ENCODE measurements around the gene SKAP1.
A peak's percentile ranks its signal among the peaks of the same experiment; 100 is the strongest.

The SKAP1 gene

DNA sequence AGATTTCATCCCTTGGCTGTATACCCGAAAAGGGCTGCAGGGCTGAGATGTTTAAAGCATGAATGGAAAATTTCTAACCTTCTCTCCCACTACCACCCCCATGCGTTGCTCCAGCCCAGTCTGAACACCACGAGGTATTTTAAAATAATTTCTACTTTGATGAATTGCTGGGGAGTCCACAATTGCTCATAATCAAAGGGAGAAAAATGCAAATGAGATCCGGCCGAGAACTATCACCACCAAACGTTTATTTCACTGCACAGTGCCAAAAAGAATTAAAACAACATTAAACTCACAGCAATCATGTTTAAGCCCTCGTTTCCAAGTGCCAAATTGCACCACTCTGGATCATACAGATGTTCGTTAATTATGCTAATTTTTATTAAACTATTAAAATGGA is 285.8 kb downstream of the SKAP1 start:
- no peak for DNase-seq (ENCODE audit: low read depth)

- no peak for DNase-seq (ENCODE audit: low read depth)
Observed at GRCh38 chr17:48143629-48144028, 286.4 kb downstream of the SKAP1 start.

DNA sequence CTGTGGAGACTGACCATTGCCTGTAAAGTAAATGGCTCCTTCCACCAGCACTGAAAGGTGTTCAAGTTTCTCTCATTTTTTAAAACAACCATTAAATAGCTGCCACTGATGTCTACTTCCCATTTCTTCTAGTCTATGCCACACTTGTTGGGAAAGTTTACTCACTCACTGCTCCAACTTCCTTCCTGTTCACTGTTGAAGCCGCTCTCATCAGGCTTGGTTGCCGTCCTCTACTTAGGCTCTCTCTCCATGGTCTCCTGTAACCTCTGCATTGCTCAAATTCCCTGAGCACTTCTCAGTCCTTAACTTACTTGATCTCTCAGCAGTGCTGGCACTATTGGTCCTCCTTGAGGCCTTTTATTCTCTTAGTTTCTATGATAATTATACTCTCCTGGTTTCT is 290.1 kb downstream of the SKAP1 start:
- no peak for DNase-seq (ENCODE audit: low read depth)

GRCh38 chr17:48137656-48138055 is 292.4 kb downstream of the SKAP1 start:
- DNase-seq (ENCODE audit: low read depth): no peak

GRCh38 chr17:48134912-48135480 is 295.0 kb downstream of the SKAP1 start:
- no peak for DNase-seq (ENCODE audit: low read depth)

- no peak for DNase-seq (ENCODE audit: low read depth)
Observed at GRCh38 chr17:48132385-48132784, 297.6 kb downstream of the SKAP1 start.

DNA sequence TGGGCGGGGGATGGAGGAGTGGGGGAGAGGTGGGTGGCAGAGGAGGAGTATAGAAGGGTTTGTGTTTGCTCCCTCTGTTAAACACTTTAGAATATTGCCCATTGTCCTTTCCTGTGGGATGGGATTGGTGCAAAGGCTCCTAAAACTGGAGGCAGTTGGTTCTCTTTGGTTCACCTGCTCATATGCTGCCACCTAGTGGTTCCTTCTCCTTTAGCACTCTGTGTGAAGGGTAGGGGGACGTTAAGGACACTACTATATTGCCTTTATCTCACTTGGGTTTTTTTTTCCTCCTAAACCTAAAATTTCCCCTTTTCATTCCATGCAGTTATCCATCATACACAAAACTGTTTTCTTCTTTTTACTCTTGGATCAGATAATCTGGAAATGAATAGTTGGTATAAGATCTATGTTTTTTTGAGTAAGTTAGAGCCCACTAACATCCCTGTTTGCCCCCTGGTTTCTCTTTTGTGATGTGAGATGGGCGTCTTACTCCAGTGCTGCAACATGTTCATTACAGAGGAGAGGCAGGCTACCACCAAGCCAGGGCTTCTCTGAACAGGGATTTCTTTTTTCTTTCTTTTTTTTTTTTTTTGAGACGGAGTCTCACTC is 298.7 kb downstream of the SKAP1 start:
- DNase-seq (ENCODE audit: low read depth): peak; percentile 40

DNA sequence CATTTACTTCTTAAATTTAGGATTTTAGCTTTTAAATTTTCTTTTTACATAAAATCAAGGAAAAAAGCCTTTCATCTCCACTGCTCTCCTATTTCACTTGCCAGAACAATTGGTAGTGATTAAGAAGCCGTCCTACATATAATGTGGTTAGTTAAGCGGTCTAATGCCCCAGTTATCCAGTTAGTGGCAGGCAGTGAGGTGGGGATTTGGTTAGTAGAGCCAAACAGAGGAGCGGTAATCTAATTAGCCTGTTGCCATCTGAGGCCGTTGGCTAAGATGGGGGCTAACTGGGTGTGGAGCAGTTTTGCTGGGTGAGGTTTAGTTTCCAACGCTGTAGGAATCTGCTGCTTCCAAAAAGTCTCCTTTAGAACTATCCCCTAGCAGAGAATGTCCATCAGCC is 300.0 kb downstream of the SKAP1 start:
- no peak for DNase-seq (ENCODE audit: low read depth)

DNA sequence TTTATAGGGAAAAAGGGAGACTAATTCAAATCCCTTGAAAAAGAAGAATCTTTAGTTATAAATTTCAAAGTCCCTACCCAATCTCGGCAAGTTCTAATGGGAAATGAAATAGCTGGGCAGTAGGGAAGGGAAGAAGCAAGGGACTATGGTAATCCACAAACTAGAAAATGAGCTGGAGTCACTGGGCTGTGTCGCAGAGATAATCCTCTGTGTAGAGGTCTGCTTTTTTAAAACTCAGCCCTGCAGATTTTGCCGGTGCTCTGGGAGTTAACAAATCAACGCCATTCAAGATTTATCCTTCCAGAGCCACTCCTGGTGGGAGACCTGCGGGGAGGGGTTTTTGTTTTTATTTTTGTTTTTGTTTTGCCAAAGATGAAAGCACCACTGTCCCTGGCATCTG is 301.6 kb downstream of the SKAP1 start:
- DNase-seq (ENCODE audit: low read depth): no peak

DNA sequence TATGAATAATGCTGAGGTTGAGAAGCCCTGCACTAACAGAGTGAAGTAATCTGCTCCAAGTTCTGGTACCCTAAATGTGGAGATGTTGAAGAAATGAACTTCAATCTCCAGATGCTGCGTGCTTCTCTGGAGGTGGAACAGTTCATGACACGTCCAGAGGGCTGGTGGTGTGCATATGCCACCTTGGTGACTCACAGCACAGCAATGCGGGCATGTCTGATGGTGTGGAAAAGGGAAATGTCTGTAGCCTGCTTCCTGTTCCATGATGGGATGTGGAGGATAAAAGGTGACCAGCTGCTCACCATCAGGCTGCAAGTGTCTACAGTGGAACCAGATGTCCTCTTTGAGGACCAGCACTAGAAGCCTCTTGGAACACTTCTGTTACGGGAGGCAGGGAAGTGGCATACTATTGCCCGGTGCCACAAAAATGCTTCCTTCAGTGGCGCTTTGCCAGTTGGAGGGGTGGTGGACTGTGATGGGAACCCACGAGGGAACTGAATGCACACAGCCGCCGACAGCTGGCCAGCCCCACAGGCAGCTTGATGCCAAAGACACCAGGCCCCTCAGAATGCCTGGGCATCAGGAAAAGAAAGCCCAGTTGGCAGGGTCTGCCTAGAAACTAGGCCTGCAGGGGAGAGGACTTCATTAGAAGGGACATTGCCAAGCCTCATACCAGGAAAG is 302.5 kb downstream of the SKAP1 start:
- DNase-seq (ENCODE audit: low read depth): no peak

GRCh38 chr17:48126532-48126850 is 303.5 kb downstream of the SKAP1 start:
- DNase-seq (ENCODE audit: low read depth): no peak

DNA sequence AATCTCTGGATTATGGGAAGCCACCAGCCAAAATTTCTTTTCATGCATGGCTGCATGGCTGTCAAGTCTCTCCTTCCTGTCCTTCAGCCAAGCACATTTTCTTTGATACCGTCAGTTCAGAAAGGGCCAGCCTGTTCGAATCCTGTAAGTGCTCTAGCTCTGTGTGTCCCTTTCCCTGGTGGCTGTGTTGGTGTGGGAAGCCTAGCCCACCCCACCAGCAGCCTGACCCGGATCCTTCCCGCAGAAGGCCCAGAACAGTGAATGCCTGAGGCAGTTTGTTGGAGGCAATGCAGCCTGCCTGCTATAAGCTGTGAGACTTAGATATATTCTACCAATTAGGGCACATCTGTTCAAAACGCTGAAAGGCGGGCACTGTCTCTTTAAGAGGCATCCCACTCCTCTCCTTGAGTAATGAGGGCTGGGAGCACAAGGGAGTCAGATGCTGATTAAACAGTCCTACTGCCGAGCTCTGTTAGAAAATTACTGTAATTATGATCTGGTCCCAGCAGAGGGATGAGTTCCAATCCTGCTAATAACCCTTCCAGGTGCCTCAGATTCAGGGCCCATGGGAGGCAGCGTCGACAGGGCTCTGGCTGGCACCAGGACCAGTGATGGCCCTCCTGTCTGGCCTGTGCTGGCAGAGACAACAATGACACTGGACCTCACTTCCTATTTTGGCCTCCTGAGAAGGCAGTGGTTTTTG is 304.0 kb downstream of the SKAP1 start:
- DNase-seq (ENCODE audit: low read depth): no peak

- no peak for DNase-seq (ENCODE audit: low read depth)
Observed at GRCh38 chr17:48123776-48124388, 306.1 kb downstream of the SKAP1 start.

DNA sequence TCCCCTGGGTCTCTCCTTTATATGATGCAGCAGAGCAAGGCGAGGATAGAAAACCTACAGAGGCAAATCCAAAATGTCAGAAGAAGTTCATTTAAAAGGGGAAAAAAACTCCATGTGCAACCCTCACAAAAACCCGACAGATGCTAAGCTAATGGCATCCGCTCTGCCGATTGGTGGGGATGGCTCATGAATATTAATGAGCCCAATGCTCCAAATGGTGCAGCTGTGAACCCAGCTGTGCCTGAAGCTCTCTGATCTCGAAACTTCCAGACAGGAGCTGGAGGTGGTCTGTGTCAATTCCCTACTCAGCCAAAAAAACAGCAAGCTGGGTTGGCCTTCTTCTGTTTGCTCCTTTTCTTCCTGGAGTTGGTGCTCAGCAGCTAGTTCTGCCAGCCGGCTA is 306.9 kb downstream of the SKAP1 start:
- DNase-seq (ENCODE audit: low read depth): no peak

DNA sequence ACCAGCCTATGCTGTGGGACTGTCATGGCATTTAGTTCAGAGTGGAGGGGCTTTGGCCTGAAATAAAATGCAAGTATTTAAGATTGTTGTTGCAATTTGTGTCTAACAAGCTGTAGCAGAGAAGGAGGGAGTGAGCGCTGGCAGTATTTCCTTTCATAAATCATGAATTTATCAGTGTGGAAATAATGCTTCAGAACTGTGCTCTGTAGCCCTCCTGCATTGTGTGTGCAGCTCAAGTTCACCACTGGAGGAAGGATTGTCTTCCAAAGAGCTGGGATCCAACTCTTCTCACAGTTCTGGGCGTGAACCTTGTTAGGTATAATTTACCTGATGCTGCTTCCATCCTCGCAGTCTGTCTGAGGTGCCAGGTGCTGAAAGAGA is 307.4 kb downstream of the SKAP1 start:
- DNase-seq (ENCODE audit: low read depth): no peak

- DNase-seq (ENCODE audit: low read depth): no peak
Observed at GRCh38 chr17:48121923-48122664, 307.9 kb downstream of the SKAP1 start.

- no peak for DNase-seq (ENCODE audit: low read depth)
Observed at GRCh38 chr17:48113201-48113676, 316.8 kb downstream of the SKAP1 start.

DNA sequence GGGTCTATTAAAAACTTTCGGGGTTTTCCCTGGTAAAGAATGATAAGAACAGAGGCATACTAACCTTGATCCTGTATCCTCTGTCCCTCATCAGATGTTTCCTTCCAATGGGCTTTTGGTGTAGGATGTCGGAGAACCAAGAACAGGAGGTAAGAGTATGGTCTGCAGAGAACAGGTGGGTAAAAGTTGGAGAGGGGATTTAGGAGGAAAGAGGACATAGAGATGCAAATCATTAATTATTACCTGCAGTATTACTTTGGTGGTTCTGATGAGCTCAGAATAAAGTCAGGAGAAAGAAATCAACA is 318.1 kb downstream of the SKAP1 start:
- no peak for DNase-seq (ENCODE audit: low read depth)

- DNase-seq (ENCODE audit: low read depth): no peak
Observed at GRCh38 chr17:48110761-48111160, 319.3 kb downstream of the SKAP1 start.

DNA sequence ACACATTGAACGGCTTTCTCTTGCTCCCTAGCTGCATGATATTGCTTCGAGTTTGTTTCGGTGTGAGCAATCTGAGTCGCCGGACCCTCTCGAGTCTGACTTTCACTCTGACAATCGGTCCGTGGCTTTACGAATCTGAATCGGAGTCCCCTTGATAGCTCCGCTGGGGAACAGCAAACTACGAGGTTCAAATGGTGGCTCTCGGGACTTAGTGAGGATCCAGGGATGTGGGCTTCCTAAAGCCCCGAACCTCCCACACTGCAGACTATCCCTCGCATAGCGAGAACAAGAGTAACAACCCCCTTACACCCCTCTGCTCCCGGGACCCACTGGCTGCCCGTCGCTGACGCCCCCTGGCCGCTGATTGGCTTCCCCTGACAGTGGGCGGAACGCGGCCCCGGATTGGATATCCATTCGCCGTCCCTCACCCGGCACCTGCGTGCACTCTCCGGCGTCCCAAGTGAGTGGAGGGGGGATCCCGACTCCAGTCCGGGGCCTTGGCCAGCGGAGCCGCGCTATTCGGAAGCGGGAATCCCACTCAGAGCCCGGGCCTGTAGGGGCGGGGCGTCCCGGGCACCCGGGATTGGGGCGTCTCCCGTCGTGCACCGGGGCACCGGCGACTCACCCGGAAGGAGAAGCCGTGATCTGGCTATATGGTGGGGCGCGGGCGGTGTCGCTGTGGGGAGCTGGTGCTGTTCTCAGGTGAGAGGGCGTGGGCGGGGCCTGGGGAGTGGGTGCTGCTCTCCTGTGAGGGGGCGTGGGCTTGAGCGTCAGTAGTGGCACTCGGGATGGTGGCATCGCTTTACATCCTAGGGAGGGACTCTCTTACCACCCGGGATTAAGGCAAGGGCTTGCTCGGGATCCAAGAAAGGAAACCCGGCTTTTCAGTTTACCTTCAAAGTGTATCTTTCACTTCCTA is 322.6 kb downstream of the SKAP1 start, which contains the start of gene SNX11:
SNX11 (plus strand) TSS at position 630 of the 919 bp plus-strand sequence. CDS start 4,278 bp downstream, outside the sequence.
- peak; percentile 76 for DNase-seq (ENCODE audit: low read depth)

GRCh38 chr17:48106802-48107136 is 323.2 kb downstream of the SKAP1 start:
- DNase-seq (ENCODE audit: low read depth): no peak
